Medulla oblongata (tissue), 1 donor: ENCODE data around the gene MAGEF1.

ENCODE experiments used
- DNase-seq: peaks from one replicate; pipeline ENCODE4 v3.0.0-alpha.2; 2015; ENCODE audit errors: extremely low spot score

The MAGEF1 gene, protein sequence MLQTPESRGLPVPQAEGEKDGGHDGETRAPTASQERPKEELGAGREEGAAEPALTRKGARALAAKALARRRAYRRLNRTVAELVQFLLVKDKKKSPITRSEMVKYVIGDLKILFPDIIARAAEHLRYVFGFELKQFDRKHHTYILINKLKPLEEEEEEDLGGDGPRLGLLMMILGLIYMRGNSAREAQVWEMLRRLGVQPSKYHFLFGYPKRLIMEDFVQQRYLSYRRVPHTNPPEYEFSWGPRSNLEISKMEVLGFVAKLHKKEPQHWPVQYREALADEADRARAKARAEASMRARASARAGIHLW

GRCh38 chr3:184711493-184712247 lies at the start of gene MAGEF1:
Gene MAGEF1 (minus strand): TSS chr3:184712064. CDS start chr3:184711821, 243 bp downstream.
- DNase-seq, result peak; percentile 78

DNA sequence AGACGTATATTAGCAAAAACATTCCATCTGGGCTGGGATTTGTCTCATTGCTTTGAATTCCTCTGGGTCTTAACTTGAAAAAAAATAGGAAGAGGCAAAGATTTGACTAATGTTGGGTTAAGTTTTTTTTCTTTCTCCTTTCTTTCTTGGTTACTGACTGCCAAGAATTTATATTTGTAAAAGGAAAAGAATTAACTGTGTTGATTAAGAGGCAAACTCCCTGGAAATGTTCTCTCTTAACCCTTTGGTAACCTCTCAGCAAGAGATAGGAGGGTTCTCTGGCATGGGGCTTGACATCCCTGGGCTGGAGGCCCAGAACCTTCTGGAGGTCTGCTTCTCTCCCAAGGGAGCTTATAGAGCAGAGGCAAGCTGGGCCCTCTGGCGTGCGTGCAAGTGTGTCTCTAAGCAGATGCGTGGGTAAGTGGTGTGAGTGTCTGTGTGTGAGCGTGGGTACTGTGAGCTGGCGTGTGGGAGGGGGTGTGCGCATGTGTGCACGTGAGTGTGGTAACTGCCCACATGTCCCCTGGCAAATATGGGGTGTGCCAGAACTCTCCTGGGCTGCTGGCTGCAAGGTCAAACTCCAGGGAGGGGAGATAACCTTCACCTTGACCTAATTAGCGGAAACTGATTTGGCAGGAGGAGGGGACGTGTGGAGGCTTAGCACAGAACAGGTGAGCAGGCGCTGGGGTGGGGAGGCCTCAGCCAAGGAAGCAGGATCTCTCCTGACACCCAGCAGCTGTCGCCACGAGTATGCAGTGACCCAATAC lies 49.4 kb upstream of the MAGEF1 start:
- DNase-seq, result no peak

DNA sequence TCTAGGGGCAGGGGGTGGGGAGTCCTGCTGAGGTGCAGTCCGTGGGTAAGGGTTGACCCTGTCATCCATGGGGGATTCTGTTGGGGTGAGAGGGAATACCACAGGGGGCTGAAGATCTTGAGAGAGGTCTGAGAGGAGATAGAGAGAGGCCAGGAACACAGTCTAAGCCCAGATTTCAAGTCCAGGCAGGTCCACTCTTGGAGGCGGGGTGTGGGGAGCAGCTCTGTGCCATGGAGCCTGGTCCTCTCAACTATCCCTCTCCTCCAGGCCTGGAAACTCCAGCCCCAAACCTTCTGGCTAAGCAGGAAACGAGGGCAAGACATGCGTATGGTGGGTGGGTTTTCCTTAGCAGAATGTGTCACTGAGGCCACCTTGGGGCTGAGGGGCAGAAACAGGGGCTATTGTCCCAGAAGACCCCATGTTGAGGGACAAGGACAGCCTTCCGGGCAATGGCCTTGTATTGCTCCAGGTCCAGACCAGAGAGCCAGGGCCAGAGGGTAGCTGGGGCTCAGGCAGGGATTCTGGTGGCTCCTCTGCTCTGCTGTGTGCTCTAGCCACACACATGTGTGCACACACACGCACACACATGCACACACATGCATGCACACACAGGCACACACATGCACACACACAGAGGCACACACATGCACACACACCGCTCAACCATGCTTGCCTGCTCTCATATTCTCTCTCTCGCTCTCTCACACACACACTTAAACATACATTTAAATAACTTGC lies 48.6 kb upstream of the MAGEF1 start:
- no peak for DNase-seq

DNA sequence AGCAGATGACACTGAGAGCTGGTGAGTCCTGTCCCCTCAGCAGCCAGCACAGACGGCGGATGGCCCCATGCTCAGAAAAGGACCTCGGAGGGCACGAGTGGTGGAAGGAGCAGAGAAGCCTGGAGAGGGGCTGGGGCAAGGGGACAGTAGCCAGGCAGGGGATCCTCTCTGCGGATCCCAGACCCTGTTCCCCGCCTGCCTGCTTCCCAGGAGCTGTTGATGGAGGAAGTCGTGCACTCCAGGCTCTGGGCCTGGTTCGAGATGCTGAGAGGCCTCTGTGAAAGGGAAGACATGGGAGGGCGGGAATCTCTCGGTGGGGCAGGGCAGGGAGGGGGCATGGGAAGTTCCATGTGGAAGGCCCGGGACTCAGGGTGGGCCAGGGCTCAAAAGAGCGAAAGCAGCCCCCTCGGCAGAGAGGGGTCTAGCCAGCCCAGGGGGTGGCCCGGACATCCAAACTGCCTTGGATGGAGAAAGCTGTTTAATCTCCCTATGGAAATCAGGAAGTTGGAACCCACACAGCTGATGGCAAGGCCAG lies 47.9 kb upstream of the MAGEF1 start:
- no peak for DNase-seq

GRCh38 chr3:184758056-184758455 lies 46.2 kb upstream of the MAGEF1 start:
- DNase-seq, result no peak

GRCh38 chr3:184757022-184757651 lies 45.3 kb upstream of the MAGEF1 start:
- DNase-seq, result peak; percentile 18

- DNase-seq, result no peak
These were observed 44.5 kb upstream of the MAGEF1 start for GRCh38 chr3:184756151-184757021.

DNA sequence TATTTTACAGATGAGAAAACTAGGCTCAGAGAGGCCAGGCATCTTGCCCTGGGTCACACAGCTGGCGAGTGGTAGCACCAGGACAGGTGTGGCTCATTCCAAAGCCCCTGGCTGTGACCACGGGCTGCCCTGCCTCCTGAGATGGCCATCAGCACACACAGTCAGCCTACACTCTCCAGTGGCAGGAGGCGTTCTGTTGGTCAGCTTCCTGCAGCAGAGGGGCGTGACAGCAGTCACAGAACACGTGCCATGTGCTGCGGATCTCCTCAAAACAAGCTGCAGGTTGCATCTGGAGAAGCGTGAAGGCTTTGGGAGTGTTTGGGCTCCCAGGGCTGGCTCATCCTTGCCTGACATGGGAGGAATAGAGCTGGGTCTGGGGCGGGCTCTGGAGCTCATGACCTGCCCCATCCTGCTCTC lies 43.5 kb upstream of the MAGEF1 start:
- no peak for DNase-seq

GRCh38 chr3:184752361-184752760 lies 40.5 kb upstream of the MAGEF1 start:
- no peak for DNase-seq

DNA sequence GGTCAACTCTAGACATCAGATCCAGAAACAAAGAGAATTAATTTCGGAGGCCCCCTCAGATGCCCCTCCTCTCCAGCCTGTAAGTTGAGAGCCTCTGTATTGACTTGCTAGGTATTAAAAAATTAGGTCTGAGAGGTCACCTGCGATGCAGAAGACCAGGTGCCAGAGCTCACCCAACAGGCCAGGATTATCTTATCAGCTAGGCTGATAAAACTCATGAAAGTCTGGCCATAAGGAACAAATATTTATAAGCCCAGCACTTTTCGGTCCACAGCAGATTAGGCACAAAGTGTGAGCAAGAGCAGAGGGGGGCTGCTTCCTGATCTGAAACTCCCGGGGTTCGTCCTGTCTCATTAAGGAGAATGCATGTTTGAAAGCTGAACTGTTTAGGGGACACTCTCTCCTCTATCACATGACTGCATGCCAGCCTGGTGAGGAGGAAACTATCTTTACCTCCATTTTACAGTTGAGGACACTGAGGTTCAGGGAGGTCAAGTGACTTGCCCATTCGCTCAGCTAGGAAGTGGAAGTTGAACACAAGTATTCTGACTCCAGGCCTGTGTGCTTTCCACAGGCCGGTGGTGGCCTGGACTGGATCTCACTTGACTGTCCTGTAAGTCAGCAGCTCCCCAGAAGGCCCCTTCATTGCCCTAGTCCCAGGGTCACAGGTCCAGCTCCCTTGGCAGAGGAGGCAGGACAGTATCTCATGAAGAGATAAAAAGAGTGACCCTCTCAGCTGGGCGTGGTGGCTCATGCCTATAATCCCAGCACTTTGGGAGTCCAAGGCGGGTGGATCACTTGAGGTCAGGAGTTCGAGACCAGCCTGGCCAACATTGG lies 39.6 kb upstream of the MAGEF1 start:
- no peak for DNase-seq

DNA sequence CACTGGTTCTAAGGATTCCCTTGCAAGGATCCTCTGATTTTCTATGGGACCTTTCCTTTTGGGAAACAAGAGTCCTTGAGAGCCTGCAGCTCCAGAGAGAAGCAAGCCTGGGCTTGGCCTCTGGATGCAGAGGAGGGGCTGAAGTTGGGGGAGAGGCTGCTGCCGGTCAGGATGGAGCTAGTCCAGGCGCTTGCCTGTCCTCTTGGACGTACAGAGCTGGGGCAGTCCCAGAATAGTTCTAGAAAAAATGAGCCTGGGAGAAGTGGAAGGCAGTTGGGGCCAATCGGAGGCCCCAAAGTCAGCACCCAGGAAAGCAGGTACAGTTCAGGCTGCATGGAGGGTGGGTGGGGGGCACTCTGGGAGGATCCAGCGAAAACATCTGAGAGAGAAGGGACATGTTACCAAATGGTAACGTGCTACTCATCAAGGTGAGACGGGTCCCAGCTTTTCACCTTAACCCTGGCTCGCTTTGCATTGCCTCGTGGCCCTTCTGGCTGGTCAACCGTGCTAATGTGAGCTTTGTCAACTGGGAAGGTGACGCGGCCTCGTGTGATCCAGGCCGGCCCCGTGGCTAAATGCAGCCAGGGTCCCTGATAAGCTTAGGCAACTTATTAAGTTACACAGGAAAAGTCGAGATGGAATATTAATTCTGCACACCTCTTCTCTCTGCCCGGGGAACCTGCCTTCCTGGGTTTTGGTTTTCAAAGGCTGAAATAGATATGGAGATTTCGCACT lies 38.7 kb upstream of the MAGEF1 start:
- no peak for DNase-seq

GRCh38 chr3:184749168-184749744 lies 37.4 kb upstream of the MAGEF1 start:
- DNase-seq, result no peak

DNA sequence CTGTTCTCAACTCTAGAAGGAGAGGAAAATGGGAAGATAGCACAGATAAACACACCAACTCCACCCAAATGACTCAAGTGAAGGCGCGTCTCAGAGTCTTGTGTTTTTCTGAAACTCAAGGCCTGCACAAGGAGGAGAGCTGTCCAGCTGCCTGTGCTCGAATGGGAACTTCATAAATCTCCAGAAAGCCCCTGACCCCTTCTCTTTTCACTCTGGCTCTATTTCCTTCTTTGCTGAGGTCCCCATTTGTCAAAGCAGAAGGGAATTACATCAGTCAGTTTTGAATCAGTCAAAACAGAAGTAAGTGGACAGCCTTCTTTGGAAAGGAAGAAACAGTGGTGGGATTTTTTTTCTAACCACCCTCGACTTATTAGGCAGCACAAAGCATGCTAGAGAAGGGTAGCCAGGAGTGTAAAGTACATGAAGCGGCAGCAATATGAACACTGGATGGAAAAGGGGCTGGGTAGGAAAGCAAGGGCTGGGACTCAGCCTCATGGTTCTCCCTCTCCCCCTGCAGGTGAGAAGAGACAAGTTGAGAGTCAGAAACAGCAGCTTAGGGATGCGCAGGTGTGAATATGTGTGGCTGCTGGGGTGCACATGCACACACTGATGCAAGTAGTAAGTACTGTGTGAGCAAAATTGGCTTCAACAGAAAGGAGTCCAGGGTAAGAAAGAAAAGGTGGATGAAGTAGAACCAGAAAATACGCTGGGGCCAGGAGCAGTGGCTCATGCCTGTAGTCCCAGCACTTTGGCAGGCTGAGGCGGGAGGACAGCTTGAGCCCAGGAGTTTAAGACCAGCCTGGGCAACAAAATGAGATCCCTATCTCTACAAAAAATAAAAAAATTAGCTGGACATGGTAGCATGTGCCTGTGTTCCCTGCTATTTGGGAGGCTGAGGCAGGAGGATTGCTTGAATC lies 36.6 kb upstream of the MAGEF1 start:
- DNase-seq, result peak; percentile 73

DNA sequence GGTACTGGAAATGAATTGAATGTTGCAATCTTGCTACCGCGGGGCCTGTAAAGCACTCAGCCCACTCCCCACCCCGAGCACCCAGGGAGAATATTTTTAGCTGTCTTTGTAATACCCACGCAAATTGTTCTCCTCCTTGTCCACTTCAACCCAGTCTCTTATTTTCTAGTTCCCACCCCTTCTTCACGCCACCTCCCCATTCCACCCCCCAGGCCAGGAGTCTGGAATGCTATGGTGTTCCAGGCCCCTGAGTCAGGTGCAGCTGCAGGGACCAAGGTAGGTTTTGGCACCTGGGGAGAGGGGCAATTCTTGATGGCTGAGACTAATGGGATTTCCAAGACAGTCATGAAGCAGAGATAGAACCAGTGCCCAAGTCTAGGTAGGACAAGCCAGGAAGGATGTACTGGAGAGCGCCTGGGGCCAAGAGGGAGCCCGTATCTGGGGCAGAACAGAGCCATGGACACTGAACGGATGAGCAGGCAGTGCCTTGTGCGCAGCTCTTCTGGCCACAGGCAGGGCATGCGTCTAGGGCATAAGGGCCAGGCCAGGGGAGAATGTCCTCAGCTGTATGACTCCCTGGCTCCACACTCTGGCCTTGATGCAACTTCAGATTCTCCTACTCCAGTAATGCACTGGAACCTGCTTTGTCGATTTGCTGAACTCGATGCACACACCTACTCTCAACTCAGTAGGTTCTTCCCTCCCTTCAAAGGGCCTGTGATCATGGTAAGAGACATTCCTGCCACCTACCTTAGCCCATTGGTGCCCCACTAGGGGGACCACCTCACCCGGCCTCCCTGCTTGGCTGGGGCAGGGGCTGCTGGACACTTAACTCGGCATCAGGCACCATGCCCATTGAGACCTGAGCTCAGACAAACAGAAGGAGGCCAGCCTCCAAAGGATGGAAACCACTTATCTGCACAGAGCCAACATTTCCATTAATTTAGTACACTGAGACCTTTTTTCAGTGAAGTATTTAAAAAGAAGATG lies 34.6 kb upstream of the MAGEF1 start:
- DNase-seq, result no peak

GRCh38 chr3:184745526-184745925 lies 33.7 kb upstream of the MAGEF1 start:
- no peak for DNase-seq

DNA sequence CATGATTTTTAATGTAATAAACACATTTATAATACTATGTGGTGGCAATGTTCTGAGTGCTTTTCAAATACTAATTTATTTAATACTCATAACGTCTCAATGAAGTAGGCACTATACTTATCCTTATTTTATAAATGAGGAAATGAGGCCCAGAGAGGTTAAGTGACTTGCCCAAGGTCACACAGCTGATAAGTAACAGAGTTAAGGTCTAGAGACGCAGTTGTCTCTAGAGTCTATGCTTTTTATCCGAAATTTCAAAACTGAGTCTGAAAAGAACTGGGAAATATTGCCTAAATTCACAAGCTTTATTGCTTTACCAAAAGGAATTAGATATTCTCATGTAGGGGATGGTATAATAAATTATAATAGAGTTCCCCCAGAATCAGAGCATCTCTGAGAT lies 31.4 kb upstream of the MAGEF1 start:
- DNase-seq, result no peak
